ENCODE measurements around the gene WDR36.

GRCh38 chr5:111075520-111075919 lies 16.6 kb upstream of the WDR36 start:
- TF ChIP-seq POLR2AphosphoS5 (IDR thresholded peaks at IDR 0.05; ENCODE audit: low read depth, low read length) = no peak
- no peak for TF ChIP-seq POLR2A (IDR thresholded peaks at IDR 0.05; ENCODE audit: low read depth, low read length)
- TF ChIP-seq TAF1 (IDR thresholded peaks at IDR 0.05; ENCODE audit: low read depth, low read length) = no peak
- TF ChIP-seq POU2F2 (IDR thresholded peaks at IDR 0.05; ENCODE audit: low read depth, low read length) = no peak

Measured in GM12891 (cell line).